A549 (cell line): ENCODE data around the gene AFF3.

Source experiments
- CTCF ChIP-seq: fragments of >200 bp; sonication (Bioruptor Twin); formaldehyde crosslinking; IDR thresholded peaks from 3 replicates; pipeline ENCODE4 v1.5.1; 2016
- POLR2A ChIP-seq: IDR thresholded peaks from 2 replicates; pipeline ENCODE4 v1.6.1; 2012; ENCODE audit warnings: mild to moderate bottlenecking, low read length
- POLR2AphosphoS2 ChIP-seq: conservative IDR thresholded peaks from 2 replicates; pipeline ENCODE4 v1.6.1; 2012; ENCODE audit warnings: low read length, improper control_type of control experiment, inconsistent platforms

GRCh38 chr2:99545604-99546003, 596.8 kb downstream of the AFF3 start:
- no peak for TF ChIP-seq POLR2AphosphoS2
- no peak for TF ChIP-seq CTCF
- no peak for TF ChIP-seq POLR2A
